ENCODE results near the gene TPBG. TPM values are rescaled to one million over a fixed set of nuclear protein-coding genes. Genes with fewer than 3 reads are reported as not detected.

Gene TPBG
- total RNA-seq, 6 donors from 2014 or later: 7.7 to 28.3 (median 13.5) TPM

DNA sequence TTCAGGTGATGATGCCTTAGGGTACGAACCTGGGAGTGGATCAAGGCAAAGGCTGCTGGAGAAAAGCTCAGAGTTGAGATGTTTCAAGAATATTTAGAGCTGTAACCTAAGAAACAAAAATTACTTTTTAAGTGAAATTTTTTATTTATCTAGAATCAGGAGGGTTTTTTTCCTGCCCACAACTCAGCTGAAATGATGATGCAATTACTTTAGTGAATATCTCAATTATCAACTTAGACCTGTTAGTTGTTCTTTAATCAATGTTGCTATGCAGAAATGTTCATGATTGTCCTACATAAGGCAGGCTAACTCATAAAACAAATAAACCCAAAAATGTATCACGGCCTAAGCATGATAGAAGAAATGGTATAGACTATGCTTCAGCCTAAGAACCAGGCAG lies 50.3 kb downstream of the TPBG start:
- Histone ChIP-seq H3K27me3 (no peaks in the 10 kb centered on the region), H3K9me3 (no peaks in the 10 kb centered on the region), H3K4me3 (no peak overlapping the region), H3K4me1 (no peaks in the 10 kb centered on the region), H3K27ac (no peak overlapping the region), H3K36me3 (no peaks in the 10 kb centered on the region)
- TF ChIP-seq, protein P1, sequence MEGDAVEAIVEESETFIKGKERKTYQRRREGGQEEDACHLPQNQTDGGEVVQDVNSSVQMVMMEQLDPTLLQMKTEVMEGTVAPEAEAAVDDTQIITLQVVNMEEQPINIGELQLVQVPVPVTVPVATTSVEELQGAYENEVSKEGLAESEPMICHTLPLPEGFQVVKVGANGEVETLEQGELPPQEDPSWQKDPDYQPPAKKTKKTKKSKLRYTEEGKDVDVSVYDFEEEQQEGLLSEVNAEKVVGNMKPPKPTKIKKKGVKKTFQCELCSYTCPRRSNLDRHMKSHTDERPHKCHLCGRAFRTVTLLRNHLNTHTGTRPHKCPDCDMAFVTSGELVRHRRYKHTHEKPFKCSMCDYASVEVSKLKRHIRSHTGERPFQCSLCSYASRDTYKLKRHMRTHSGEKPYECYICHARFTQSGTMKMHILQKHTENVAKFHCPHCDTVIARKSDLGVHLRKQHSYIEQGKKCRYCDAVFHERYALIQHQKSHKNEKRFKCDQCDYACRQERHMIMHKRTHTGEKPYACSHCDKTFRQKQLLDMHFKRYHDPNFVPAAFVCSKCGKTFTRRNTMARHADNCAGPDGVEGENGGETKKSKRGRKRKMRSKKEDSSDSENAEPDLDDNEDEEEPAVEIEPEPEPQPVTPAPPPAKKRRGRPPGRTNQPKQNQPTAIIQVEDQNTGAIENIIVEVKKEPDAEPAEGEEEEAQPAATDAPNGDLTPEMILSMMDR (IDR thresholded peaks at IDR 0.05): no peak
- no peak for TF ChIP-seq POLR2A (IDR thresholded peaks at IDR 0.05)
- TF ChIP-seq POLR2AphosphoS5 (IDR thresholded peaks at IDR 0.05): no peak
- TF ChIP-seq EP300 (IDR thresholded peaks at IDR 0.05): no peak
- no peak for DNase-seq
- WGBS, 2 donors: 71 to 81% methylated on average over 2 of the region's 2 CpGs
- ATAC-seq (ENCODE audit: low FRiP score in 2 of 2): no peak

DNA sequence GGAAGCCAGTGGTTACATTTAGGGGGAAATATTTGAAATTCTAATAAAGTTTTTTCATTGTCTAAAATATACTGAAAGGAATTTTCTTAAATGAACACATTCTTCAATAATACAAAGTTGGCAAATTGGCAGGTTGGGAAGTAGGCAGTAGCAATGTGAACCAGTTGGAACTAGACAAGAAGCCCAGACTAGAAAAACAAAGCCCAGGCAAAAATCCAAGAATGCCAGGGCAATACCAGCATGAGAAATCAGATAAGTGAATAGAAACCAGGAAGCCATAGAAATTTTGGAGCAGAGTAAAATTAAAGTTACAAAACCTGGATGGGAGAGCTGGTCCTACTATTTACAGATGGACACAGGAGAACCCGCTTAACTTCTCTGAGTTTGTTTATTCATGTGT lies 52.2 kb downstream of the TPBG start:
- H3K36me3 ChIP-seq: no peaks in the 10 kb centered on the region
- H3K4me3 ChIP-seq: no peak overlapping the region
- H3K9me3 ChIP-seq: no peaks in the 10 kb centered on the region
- H3K4me1 ChIP-seq: no peaks in the 10 kb centered on the region
- no peak for DNase-seq
- H3K27me3 ChIP-seq: no peaks in the 10 kb centered on the region
- no peak overlapping the region for H3K27ac ChIP-seq
- no peak for ATAC-seq (ENCODE audit: low FRiP score in 2 of 2)
- TF ChIP-seq POLR2A (IDR thresholded peaks at IDR 0.05) (no peak), EP300 (IDR thresholded peaks at IDR 0.05) (no peak), POLR2AphosphoS5 (IDR thresholded peaks at IDR 0.05) (no peak)
- TF ChIP-seq, protein P1 (IDR thresholded peaks at IDR 0.05): no peak
- WGBS, 2 donors: 81 to 100% methylated on average over 1 of the region's 1 CpG

DNA sequence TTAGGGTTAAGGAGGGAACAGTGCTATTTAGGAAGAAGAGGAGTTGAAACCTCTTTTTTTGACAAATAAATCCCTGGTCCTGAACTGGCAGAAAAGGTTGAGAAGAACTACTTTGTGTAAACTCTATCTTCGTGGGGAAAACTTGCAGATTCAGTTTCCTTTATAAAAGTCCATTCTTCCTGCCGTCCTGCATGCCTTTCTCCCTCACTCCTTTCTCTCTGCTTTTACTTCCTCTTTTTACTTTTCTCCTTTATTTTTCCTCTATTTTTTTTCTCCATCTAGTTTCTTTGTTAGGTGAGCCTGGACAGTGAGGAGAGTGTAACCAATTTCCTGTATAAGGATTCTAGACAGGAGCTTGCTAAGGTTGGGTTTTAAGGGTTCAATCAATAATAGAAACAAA lies 52.7 kb downstream of the TPBG start:
- 40 to 46% methylated on average over 2 of the region's 2 CpGs for WGBS, 2 donors
- Histone ChIP-seq H3K27ac (no peak overlapping the region), H3K9me3 (no peaks in the 10 kb centered on the region)

More for the DNA sequence above, 52.7 kb downstream of the TPBG start:
- TF ChIP-seq POLR2A (IDR thresholded peaks at IDR 0.05) (no peak), EP300 (IDR thresholded peaks at IDR 0.05) (no peak), POLR2AphosphoS5 (IDR thresholded peaks at IDR 0.05) (no peak)
- TF ChIP-seq, protein P1 (IDR thresholded peaks at IDR 0.05): no peak
- Histone ChIP-seq H3K4me3 (no peak overlapping the region), H3K27me3 (no peaks in the 10 kb centered on the region), H3K36me3 (no peaks in the 10 kb centered on the region), H3K4me1 (no peaks in the 10 kb centered on the region)
- DNase-seq (no peak), ATAC-seq (ENCODE audit: low FRiP score in 2 of 2) (no peak)

Other genes with a start within 250 kb of the TPBG start
- 10 to 100 TPM; 17.8 to 47.7 (median 29.7) TPM for gene IBTK, start 116.1 kb upstream of the TPBG start, total RNA-seq

All from upper lobe of left lung (tissue), 6 donors.